Measurements from ENCODE around the gene LIN7A.

DNA sequence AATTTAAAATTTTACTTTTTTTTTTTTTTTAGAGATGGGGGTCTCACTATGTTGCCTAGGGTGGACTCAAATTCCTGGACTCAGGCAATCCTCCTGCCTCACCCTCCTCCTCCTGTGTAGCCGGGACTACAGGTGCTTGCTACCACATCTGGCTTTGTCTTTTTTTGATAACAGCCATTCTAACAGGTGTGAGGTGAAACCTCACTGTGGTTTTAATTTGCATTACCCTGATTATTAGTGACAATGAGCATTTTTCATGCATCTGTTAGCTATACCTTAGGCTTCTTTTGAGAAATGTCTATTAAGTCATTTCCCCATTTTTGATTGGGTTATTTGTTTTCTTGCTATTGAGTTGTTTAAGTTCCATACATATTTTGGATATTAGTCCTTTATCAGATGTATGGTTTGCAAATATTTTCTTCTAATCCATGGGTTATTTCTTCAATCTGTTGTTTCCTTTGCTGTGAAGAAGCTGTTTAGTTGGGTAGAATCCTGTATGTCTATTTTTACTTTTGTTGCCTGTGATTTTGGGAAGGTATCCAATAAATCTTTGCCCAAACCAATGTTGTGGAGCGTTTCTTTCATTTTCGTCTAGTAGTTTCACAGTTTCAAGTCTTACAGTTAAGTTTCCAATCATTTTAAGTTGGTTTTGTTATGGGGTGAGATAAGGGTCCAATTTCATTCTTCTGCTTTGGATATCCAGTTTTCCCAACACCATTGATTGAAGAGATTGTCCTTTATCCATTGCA is 134.9 kb downstream of the LIN7A start:
- TF ChIP-seq GATA2 (IDR thresholded peaks at IDR 0.05; ENCODE audit: low read depth, low read length) (no peak), GATA3 (IDR thresholded peaks at IDR 0.05; ENCODE audit: low read depth, low read length) (no peak)
